AG09319 (cell line): Measurements from ENCODE around the gene SH3BGRL.

Experiments
- DNase-seq: peaks from one replicate; pipeline ENCODE4 v3.0.0-alpha.2; 2010; ENCODE audit warnings: low read depth; ENCODE audit errors: extremely low read depth
- TF ChIP-seq, protein P1 (sequence below): IDR thresholded peaks from 2 replicates; pipeline ENCODE4 v1.5.1; 2011; ENCODE audit warnings: low read depth, mild to moderate bottlenecking, inconsistent platforms, low read length, moderate library complexity

SH3BGRL gene

GRCh38 chrX:81257817-81258216 is 55.9 kb downstream of the SH3BGRL start:
- TF ChIP-seq, protein P1, sequence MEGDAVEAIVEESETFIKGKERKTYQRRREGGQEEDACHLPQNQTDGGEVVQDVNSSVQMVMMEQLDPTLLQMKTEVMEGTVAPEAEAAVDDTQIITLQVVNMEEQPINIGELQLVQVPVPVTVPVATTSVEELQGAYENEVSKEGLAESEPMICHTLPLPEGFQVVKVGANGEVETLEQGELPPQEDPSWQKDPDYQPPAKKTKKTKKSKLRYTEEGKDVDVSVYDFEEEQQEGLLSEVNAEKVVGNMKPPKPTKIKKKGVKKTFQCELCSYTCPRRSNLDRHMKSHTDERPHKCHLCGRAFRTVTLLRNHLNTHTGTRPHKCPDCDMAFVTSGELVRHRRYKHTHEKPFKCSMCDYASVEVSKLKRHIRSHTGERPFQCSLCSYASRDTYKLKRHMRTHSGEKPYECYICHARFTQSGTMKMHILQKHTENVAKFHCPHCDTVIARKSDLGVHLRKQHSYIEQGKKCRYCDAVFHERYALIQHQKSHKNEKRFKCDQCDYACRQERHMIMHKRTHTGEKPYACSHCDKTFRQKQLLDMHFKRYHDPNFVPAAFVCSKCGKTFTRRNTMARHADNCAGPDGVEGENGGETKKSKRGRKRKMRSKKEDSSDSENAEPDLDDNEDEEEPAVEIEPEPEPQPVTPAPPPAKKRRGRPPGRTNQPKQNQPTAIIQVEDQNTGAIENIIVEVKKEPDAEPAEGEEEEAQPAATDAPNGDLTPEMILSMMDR, result no peak
- DNase-seq, result no peak

- TF ChIP-seq, protein P1, result no peak
- DNase-seq, result peak; percentile 15
These were observed 57.3 kb downstream of the SH3BGRL start for GRCh38 chrX:81259020-81259713.

DNA sequence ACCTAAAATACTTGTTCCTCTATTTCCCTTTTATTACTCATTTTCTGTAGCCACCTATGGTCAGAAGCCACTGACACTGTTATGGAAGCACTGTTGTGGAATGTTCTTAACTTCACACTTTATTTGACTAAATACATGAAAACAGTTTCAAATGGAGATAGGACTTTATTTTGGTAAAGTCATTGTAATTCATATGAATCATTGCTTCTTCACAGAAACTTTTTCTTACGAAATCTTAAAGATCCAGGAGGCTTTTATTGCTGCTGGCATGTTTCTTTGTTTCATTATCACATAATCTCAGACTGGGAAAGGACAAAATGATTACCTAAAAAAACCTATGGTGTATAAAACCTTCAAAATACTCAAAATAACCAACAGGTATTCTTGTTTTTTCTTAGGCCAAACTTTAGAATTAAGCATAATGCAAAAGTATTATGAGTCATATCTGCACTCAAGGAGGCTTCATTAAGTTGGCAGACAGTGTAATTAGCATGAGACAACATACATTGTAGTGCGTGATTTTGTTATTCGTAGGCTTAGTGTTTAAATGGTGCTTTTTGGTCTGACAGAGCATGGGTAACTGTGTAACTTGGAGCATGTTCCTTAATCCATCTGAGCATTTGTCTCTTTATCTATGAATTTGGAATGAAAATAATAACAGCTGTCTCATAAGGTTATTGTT is 58.0 kb downstream of the SH3BGRL start:
- TF ChIP-seq, protein P1, result no peak
- no peak for DNase-seq

DNA sequence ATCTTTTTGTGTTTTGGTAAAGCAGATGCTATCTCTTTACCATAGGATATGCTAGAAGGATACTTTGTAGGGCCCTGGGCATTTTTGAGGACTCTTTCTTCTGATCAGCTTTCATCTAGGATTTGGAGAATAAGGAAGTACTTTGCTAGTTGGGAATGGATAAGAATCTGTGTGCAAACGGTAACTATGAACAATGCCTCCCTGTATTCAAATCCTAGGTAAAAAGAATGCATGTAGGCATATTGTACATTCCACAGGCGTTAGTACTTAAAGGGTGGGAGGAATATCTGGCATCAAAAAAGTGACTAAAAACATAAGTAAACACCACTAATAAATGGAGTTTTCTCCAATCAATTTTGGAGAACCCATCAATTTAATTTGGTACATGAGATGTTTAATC is 59.7 kb downstream of the SH3BGRL start:
- TF ChIP-seq, protein P1, result no peak
- DNase-seq, result no peak

GRCh38 chrX:81263059-81263458 is 61.2 kb downstream of the SH3BGRL start:
- TF ChIP-seq, protein P1, result no peak

GRCh38 chrX:81278616-81279015 is 76.7 kb downstream of the SH3BGRL start:
- no peak for DNase-seq

More at GRCh38 chrX:81263059-81263458, 61.2 kb downstream of the SH3BGRL start:
- no peak for DNase-seq

GRCh38 chrX:81280148-81280547 is 78.2 kb downstream of the SH3BGRL start:
- TF ChIP-seq, protein P1, result peak; percentile 8; the same call in 1 of the 2 replicates
- DNase-seq, result no peak

More at GRCh38 chrX:81278616-81279015, 76.7 kb downstream of the SH3BGRL start:
- TF ChIP-seq, protein P1, result no peak
